Measurements from ENCODE around the gene CLEC18B. TPM values are rescaled to one million over a fixed set of nuclear protein-coding genes. Genes with fewer than 3 reads are reported as not detected.
"Not testable (repeated sequence)": the region's sequence is repeated elsewhere in the genome, so short reads cannot be mapped to it uniquely, and the experiment has no call there.

The CLEC18B gene
- total RNA-seq, result not detected in 2 replicates

DNA sequence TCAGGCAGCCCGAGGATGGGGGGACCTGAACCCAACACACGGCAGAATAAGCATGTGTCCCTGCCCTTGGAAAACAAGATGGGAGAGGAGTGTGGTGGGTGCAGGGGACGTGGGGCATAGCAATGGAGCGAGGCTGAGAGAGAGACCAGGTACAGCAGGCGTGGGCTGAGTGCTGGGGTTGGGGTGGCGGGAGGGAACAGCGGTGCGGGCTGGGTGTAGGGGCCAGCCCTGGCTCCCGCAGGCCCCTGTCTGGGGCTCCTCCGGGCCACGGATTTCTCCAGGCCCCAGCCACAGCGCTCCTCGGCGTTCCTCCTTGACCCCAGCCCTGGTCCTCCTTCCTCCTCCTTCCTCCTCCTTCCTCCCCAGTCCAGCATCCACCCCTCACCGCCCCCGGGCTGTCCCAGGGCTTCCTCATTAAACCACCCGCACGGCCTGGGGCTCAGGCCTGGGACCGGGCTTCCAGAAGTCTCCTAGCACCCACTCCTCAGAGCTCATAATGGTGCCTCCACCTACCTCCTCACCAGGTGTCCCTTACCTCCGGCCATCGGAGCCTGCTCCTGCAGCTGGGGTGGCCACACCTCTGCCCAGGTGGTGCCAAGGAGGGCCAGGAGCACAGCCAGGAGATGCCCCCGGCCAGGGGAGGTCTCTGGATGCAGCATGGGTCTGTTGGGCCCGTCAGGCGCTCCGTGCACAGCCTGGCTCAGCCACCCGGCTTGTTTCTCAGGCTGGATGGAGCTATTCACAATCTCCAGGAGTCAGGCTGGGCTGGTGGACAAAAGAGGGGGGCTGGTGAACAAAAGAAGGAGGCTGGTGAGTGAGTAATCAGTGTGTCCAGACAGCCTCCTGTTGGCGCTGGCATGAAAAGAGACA, at the start of gene CLEC18B:
Gene CLEC18B (minus strand): TSS at position 867 of the 870 bp plus-strand sequence. CDS start 208 bp downstream, at position 659.
- H3K4me3 ChIP-seq (ENCODE audit: low read depth, low read length); DNase-seq (ENCODE audit: low read depth): not testable (repeated sequence)

DNA sequence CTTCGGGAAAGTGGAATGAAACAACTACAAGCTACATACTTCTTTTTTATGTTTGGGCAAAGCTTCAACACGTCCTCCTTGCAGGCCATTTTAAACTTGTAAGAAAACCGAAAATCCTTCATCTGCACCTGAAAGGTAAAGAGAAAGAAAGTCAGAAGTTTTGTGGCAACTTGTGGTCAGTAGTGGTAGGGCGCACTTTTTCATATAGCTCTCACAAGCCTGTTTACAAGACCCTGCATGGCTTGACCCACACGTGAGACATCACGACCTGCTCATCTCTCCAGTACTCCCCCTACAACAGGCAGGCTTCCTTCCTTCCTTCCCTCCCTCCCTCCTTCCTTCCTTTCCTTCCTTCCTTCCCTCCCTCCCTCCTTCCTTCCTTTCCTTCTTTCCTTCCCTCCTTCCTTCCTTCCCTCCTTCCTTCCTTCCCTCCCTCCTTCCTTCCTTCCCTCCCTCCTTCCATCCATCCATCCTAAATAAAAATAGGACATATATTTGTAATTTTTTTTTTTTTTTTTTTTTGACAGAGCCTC, 48.7 kb upstream of the CLEC18B start:
- DNase-seq (ENCODE audit: low read depth), result no peak
- no peak overlapping the region for H3K4me3 ChIP-seq (ENCODE audit: low read depth, low read length)
- TF ChIP-seq, protein P1, sequence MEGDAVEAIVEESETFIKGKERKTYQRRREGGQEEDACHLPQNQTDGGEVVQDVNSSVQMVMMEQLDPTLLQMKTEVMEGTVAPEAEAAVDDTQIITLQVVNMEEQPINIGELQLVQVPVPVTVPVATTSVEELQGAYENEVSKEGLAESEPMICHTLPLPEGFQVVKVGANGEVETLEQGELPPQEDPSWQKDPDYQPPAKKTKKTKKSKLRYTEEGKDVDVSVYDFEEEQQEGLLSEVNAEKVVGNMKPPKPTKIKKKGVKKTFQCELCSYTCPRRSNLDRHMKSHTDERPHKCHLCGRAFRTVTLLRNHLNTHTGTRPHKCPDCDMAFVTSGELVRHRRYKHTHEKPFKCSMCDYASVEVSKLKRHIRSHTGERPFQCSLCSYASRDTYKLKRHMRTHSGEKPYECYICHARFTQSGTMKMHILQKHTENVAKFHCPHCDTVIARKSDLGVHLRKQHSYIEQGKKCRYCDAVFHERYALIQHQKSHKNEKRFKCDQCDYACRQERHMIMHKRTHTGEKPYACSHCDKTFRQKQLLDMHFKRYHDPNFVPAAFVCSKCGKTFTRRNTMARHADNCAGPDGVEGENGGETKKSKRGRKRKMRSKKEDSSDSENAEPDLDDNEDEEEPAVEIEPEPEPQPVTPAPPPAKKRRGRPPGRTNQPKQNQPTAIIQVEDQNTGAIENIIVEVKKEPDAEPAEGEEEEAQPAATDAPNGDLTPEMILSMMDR (IDR thresholded peaks at IDR 0.05; ENCODE audit: insufficient read depth, low read depth, low read length), result no peak

DNA sequence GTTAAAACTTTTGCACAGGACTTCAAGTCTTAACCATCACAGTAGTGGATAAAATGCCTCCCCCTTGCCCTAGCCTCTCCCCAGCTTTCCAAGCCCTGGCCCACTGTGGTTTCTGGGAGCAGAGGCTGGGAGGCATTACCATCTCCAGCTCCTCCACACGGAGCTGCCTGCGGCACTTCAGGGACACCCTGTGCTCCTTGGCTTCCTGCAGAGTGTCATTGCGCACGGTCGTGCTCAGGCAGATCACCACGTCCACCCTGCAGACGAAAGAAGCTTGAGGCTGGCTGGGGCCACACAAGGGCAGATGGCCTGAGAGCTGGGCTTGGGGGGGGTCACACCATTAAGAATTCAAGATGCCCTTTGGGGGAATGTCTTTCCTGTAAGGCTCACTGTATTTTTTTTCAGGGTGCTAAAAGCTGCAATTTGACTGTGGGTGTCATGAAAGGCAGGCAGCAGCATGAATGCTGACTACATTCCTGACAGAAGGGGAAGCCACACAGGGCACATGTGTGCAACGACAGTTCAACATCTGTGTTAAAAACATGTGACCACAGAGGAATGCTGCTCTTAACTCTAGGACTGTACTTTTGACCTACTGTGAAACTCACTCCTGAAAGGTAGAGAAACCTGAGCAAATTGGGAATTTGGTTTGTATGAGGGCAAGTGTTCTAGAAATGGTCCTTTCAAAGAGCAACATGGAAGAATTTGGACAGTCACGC, 47.7 kb upstream of the CLEC18B start:
- no peak for DNase-seq (ENCODE audit: low read depth)
- no peak overlapping the region for H3K4me3 ChIP-seq (ENCODE audit: low read depth, low read length)
- TF ChIP-seq, protein P1 (IDR thresholded peaks at IDR 0.05; ENCODE audit: insufficient read depth, low read depth, low read length), result no peak

DNA sequence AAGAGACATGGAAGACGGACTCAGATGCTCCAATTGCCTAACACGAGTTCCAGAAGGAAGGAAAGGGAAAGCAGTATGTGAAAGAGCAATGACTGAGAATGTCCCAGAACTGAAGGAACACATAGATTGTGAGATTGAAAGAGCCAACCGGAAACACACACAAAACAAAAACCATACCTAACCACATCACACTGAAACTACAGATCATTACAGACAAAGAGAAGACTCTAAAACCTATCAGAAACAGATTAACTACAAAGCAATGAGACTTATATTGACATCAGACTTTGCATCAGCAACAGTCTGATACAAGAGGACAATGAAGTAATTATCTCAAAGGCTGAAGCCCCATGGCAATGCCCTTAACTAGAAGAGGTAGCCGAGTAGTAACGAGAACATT, 45.6 kb upstream of the CLEC18B start:
- TF ChIP-seq, protein P1 (IDR thresholded peaks at IDR 0.05; ENCODE audit: insufficient read depth, low read depth, low read length), result no peak
- no peak for DNase-seq (ENCODE audit: low read depth)
- no peak overlapping the region for H3K4me3 ChIP-seq (ENCODE audit: low read depth, low read length)

DNA sequence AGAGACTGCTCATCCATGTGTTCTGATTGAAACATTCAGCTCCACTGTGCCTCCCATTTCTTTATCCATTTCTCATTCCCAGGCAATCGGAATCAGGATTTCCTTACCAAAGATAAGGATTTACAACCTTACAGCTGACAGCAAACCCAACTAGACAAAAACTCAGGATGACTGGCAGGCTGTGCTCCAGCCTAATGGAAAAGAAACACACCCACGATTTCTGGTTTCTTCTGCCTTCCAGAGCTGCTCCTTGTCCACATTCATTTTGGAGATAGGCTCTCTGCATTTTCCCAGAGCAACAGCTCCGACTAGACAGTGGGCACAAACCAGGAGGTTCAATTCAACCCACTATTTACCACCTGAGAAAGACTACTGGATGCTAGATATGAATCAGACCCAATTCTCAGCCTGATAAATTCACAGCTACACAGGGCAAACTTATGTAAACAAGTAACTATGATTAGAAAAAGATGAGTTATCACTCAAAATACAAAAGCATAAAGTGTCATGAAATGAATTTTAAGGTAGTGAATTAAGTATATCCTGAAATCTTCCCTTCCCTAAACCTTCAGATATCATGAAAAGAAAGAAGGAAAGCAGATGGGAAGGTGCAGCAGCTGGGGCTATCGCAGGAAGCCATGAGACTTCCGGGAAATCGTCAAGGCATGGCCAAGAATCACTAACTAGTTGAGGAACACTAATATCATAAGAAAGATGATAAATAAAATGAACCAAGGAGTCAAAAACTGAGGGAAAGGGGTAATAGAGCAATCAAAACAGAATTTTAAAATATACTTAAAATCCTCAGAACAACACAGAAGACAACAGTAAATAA, 44.8 kb upstream of the CLEC18B start:
- TF ChIP-seq, protein P1 (IDR thresholded peaks at IDR 0.05; ENCODE audit: insufficient read depth, low read depth, low read length), result no peak
- no peak overlapping the region for H3K4me3 ChIP-seq (ENCODE audit: low read depth, low read length)
- no peak for DNase-seq (ENCODE audit: low read depth)

DNA sequence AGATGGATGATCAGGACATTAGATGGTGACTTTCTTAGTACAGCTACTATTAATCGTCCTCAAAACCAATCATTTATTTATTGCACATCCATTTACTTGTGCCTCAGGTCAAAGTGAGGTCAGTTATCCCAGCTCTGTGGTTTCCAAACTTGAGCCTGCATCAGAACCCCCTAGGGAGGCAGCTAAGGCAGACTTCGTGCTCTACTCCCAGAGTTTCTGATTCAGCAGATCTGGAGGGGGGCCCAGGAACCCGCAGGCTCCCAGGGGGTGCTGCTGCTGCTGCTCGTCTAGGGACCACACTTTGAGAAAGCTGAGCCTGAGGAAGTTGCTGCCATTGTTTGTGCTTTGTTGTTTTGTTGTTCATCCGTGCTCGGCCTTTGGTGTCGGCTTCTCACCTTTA, 44.0 kb upstream of the CLEC18B start:
- TF ChIP-seq, protein P1 (IDR thresholded peaks at IDR 0.05; ENCODE audit: insufficient read depth, low read depth, low read length), result no peak
- no peak overlapping the region for H3K4me3 ChIP-seq (ENCODE audit: low read depth, low read length)
- no peak for DNase-seq (ENCODE audit: low read depth)

Measured in fibroblast of villous mesenchyme (primary cell).